H1 (cell line): Measurements from ENCODE around the gene ZDHHC8. TPM values are rescaled to one million over a fixed set of nuclear protein-coding genes. Genes with fewer than 3 reads are reported as not detected.

Experiments
- CTCF ChIA-PET: fragments of 300-600 bp; sonication (Branson Sonifier 250); formaldehyde crosslinking; loops from one replicate; lab custom pipeline; 2021; ENCODE audit not compliant: partially characterized antibody; lab: Charles Lee
- POLR2A ChIA-PET: fragments of 300-600 bp; sonication (Branson Sonifier 250); formaldehyde crosslinking; loops from one replicate; lab custom pipeline; 2021; ENCODE audit warnings: inconsistent platforms; ENCODE audit not compliant: partially characterized antibody; lab: Charles Lee
- DNase-seq, 2 experiments: peaks; one replicate each; pipeline versions ENCODE4 v3.0.0 to v3.0.0-alpha.2; 2010 to 2022; ENCODE audit warnings: low spot score in 2 of 2, low read depth in 1 of 2, mixed read lengths in 1 of 2
- FAIRE-seq: peaks from 2 replicates; lab custom pipeline; 2011; peaks lifted over from hg19 to GRCh38; lab: Jason Lieb, UNC
- H2AFZ ChIP-seq: 2 replicates; pipeline ENCODE4 v1.8.1; 2012; ENCODE audit warnings: low read length, inconsistent platforms
- H2AK5ac ChIP-seq: 2 replicates; pipeline ENCODE4 v1.6.1; 2013; ENCODE audit warnings: low read depth, low read length
- H2BK120ac ChIP-seq: replicated peaks from 2 replicates; pipeline ENCODE3; 2013; ENCODE audit warnings: low read depth, low read length, inconsistent platforms
- H2BK12ac ChIP-seq: 2 replicates; pipeline ENCODE4 v1.6.1; 2013; ENCODE audit warnings: low read depth, low read length
- H2BK15ac ChIP-seq: 2 replicates; pipeline ENCODE4 v1.6.1; 2013; ENCODE audit warnings: low read length
- H2BK20ac ChIP-seq: 2 replicates; pipeline ENCODE4 v1.6.1; 2013; ENCODE audit warnings: low read length
- H2BK5ac ChIP-seq: 2 replicates; pipeline ENCODE4 v1.6.1; 2013; ENCODE audit warnings: low read depth, low read length
- H3K14ac ChIP-seq: 2 replicates; pipeline ENCODE4 v1.6.1; 2013; ENCODE audit warnings: inconsistent platforms; ENCODE audit not compliant: insufficient read length
- H3K18ac ChIP-seq: 2 replicates; pipeline ENCODE4 v1.6.1; 2013; ENCODE audit warnings: low read length; ENCODE audit errors: extremely low read depth
- H3K23ac ChIP-seq: 2 replicates; pipeline ENCODE4 v1.6.1; 2013; ENCODE audit warnings: inconsistent platforms; ENCODE audit not compliant: insufficient read length
- H3K23me2 ChIP-seq: 2 replicates; pipeline ENCODE4 v1.6.1; 2013; ENCODE audit warnings: low read depth, low read length
- H3K27ac ChIP-seq: 2 replicates; pipeline ENCODE4 v1.6.1; 2011; ENCODE audit warnings: low read depth, low read length, inconsistent platforms
- H3K27me3 ChIP-seq, 4 experiments: replicated peaks in 1 of 4; 1 replicate in 1 of 4; 2 replicates in 3 of 4; pipeline versions ENCODE4 v1.6.1 to v1.8.1; 2011 to 2013; ENCODE audit warnings: low read length in 3 of 4, mild to moderate bottlenecking in 3 of 4, inconsistent platforms in 2 of 4, mixed read lengths in 2 of 4, moderate library complexity in 1 of 4; ENCODE audit not compliant: control insufficient read depth in 3 of 4, insufficient read depth in 3 of 4; ENCODE audit errors: extremely low read depth in 1 of 4
- H3K36me3 ChIP-seq, 4 experiments: 2 replicates each; pipeline versions ENCODE4 v1.6.1 to v1.8.1; 2011 to 2013; ENCODE audit warnings: mild to moderate bottlenecking in 4 of 4, low read length in 3 of 4, moderate library complexity in 2 of 4, control low read depth in 1 of 4, inconsistent platforms in 1 of 4; ENCODE audit not compliant: insufficient read depth in 4 of 4, control insufficient read depth in 2 of 4
- H3K4ac ChIP-seq: replicated peaks from 2 replicates; pipeline ENCODE3; 2013; ENCODE audit warnings: low read length, low read depth, mixed read lengths, inconsistent platforms; ENCODE audit not compliant: insufficient read length
- H3K4me1 ChIP-seq, 4 experiments: replicated peaks in 1 of 4; 1 replicate in 1 of 4; 2 replicates in 3 of 4; pipeline versions ENCODE4 v1.6.1 to v1.8.1; 2011 to 2013; ENCODE audit warnings: low read length in 3 of 4, inconsistent platforms in 2 of 4, mixed read lengths in 1 of 4; ENCODE audit not compliant: insufficient read depth in 4 of 4, control insufficient read depth in 3 of 4
- H3K4me2 ChIP-seq, 2 experiments: 2 replicates each; pipeline versions ENCODE4 v1.6.1 to v1.8.1; 2011 to 2013; ENCODE audit warnings: low read depth in 2 of 2, low read length in 2 of 2, control low read depth in 1 of 2, inconsistent platforms in 1 of 2, mild to moderate bottlenecking in 1 of 2; ENCODE audit not compliant: insufficient read depth in 1 of 2
- H3K4me3 ChIP-seq, 4 experiments: fragments of 200-600, 300-600 bp in 1 of 4; sonication (generic), shearing (Covaris generic), sonication (Bioruptor Twin) in 1 of 4; 2 replicates each; pipeline versions ENCODE4 v1.5.1 to v1.8.1; 2011 to 2016; ENCODE audit warnings: low read length in 4 of 4, low read depth in 3 of 4, control low read depth in 2 of 4, inconsistent platforms in 2 of 4, mild to moderate bottlenecking in 2 of 4, mixed read lengths in 1 of 4, moderate library complexity in 1 of 4; ENCODE audit not compliant: insufficient read depth in 2 of 4; ENCODE audit errors: extremely low read depth in 1 of 4
- H3K56ac ChIP-seq: replicated peaks from 2 replicates; pipeline ENCODE3; 2013; ENCODE audit warnings: low read depth, mild to moderate bottlenecking, mixed read lengths, low read length, inconsistent platforms; ENCODE audit not compliant: insufficient read length
- H3K79me1 ChIP-seq: 2 replicates; pipeline ENCODE4 v1.6.1; 2013; ENCODE audit warnings: low read depth, low read length, control low read depth
- H3K79me2 ChIP-seq, 2 experiments: 2 replicates each; pipeline versions ENCODE4 v1.6.1 to v1.8.1; 2012 to 2013; ENCODE audit warnings: low read length in 2 of 2, mild to moderate bottlenecking in 2 of 2, inconsistent platforms in 1 of 2; ENCODE audit not compliant: insufficient read depth in 2 of 2, control insufficient read depth in 1 of 2
- H3K9ac ChIP-seq, 4 experiments: replicated peaks in 1 of 4; 1 replicate in 1 of 4; 2 replicates in 3 of 4; pipeline versions ENCODE4 v1.6.1 to v1.8.1; 2011 to 2013; ENCODE audit warnings: low read depth in 3 of 4, low read length in 3 of 4, control low read depth in 2 of 4, mild to moderate bottlenecking in 2 of 4, moderate library complexity in 2 of 4, inconsistent platforms in 1 of 4; ENCODE audit errors: extremely low read depth in 1 of 4
- H3K9me3 ChIP-seq, 2 experiments: 2 replicates each; pipeline versions ENCODE4 v1.6.1 to v1.8.1; 2012 to 2013; ENCODE audit warnings: mild to moderate bottlenecking in 2 of 2, moderate library complexity in 2 of 2, control low read depth in 1 of 2, inconsistent platforms in 1 of 2, low read depth in 1 of 2, low read length in 1 of 2, mixed read lengths in 1 of 2; ENCODE audit not compliant: insufficient read depth in 2 of 2
- H4K20me1 ChIP-seq, 2 experiments: replicated peaks in 1 of 2; 2 replicates each; pipeline versions ENCODE3 to v1.8.1; 2011 to 2013; ENCODE audit warnings: inconsistent platforms in 2 of 2, low read length in 2 of 2, mild to moderate bottlenecking in 1 of 2; ENCODE audit not compliant: insufficient read depth in 2 of 2, control insufficient read depth in 1 of 2
- H4K5ac ChIP-seq: 2 replicates; pipeline ENCODE4 v1.6.1; 2013; ENCODE audit warnings: low read length, low read depth, mixed read lengths, inconsistent platforms; ENCODE audit not compliant: insufficient read length
- H4K8ac ChIP-seq: 2 replicates; pipeline ENCODE4 v1.8.0; 2013; ENCODE audit warnings: mild to moderate bottlenecking, moderate library complexity, low read length, inconsistent platforms; ENCODE audit not compliant: insufficient read depth; ENCODE audit errors: extremely low read depth
- H4K91ac ChIP-seq: replicated peaks from 2 replicates; pipeline ENCODE3; 2013; ENCODE audit warnings: low read length, mixed read lengths, inconsistent platforms; ENCODE audit not compliant: insufficient read length
- BACH1 ChIP-seq: IDR thresholded peaks from 2 replicates; pipeline ENCODE4 v1.6.1; 2012; ENCODE audit warnings: low read length, improper control_type of control experiment
- CHD1 ChIP-seq: IDR thresholded peaks from 2 replicates; pipeline ENCODE4 v1.6.1; 2012; ENCODE audit warnings: low read depth, low read length, improper control_type of control experiment
- CHD2 ChIP-seq: IDR thresholded peaks from 2 replicates; pipeline ENCODE4 v1.6.1; 2012; ENCODE audit warnings: low read length, improper control_type of control experiment
- CREB1 ChIP-seq: IDR thresholded peaks from 2 replicates; pipeline ENCODE4 v1.6.1; 2012; ENCODE audit warnings: inconsistent platforms
- JUN ChIP-seq: IDR thresholded peaks from 2 replicates; pipeline ENCODE4 v1.6.1; 2011; ENCODE audit warnings: low read depth, mild to moderate bottlenecking, improper control_type of control experiment, low read length
- KDM1A ChIP-seq: fragments of 200-600, 300-600 bp; sonication (generic); IDR thresholded peaks from 2 replicates; pipeline ENCODE4 v1.7.1; 2016; ENCODE audit warnings: mild to moderate bottlenecking, low read length, borderline replicate concordance
- MAFK ChIP-seq: IDR thresholded peaks from 2 replicates; pipeline ENCODE4 v1.6.1; 2012; ENCODE audit warnings: low read depth, mild to moderate bottlenecking, improper control_type of control experiment, low read length
- MAX ChIP-seq: IDR thresholded peaks from 2 replicates; pipeline ENCODE4 v1.6.1; 2012; ENCODE audit warnings: inconsistent platforms
- RAD21 ChIP-seq, 2 experiments: IDR thresholded peaks in 1 of 2; conservative IDR thresholded peaks in 1 of 2; 2 replicates each; pipeline ENCODE4 v1.6.1; 2011; ENCODE audit warnings: low read depth in 2 of 2, low read length in 2 of 2, improper control_type of control experiment in 1 of 2, inconsistent platforms in 1 of 2, mild to moderate bottlenecking in 1 of 2, moderate library complexity in 1 of 2
- RFX5 ChIP-seq: IDR thresholded peaks from 2 replicates; pipeline ENCODE4 v1.6.1; 2011; ENCODE audit warnings: low read depth, low read length, improper control_type of control experiment, borderline replicate concordance
- RXRA ChIP-seq: IDR thresholded peaks from 2 replicates; pipeline ENCODE4 v1.6.1; 2011; ENCODE audit warnings: low read depth, mild to moderate bottlenecking, low read length, moderate library complexity; ENCODE audit not compliant: insufficient read depth
- SP2 ChIP-seq: IDR thresholded peaks from 2 replicates; pipeline ENCODE4 v1.6.1; 2012; ENCODE audit warnings: mild to moderate bottlenecking, low read length, inconsistent platforms
- TEAD4 ChIP-seq: IDR thresholded peaks from 2 replicates; pipeline ENCODE4 v1.6.1; 2012; ENCODE audit warnings: low read depth, low read length, inconsistent platforms, mixed read lengths
- WGBS, 2 experiments: shearing (Covaris generic) in 1 of 2; methylation state at CpG; one replicate each; pipeline versions ENCODE4 v1.1.6 to v1.1.7; 2013 to 2015; ENCODE audit warnings: low lambda C conversion rate in 2 of 2, mixed read lengths in 2 of 2, inconsistent platforms in 1 of 2, low coverage in 1 of 2, missing lambda C conversion rate in 1 of 2; ENCODE audit not compliant: insufficient replicate concordance in 2 of 2, insufficient coverage in 1 of 2, insufficient read length in 1 of 2; ENCODE audit errors: extremely low coverage in 1 of 2, missing lambda C conversion rate in 1 of 2; 5-methylcytosine and 5-hydroxymethylcytosine counted together
- polyA plus RNA-seq, 7 experiments: library from polyadenylated mRNA; depleted of rRNA in 3 of 7; stranded (reverse) in 5 of 7; unstranded in 2 of 7; fragments of >200 nt in 5 of 7; fragments of 200-250 nt in 2 of 7; gene quantifications; 1 replicate in 5 of 7; 2 replicates in 1 of 7; 4 replicates in 1 of 7; pipeline versions ENCODE4 v1.2.1 to v1.2.3, GENCODE V29; 2011 to 2013; ENCODE audit warnings: missing spikeins in 2 of 7, mixed read lengths in 2 of 7
- total RNA-seq: library from RNA; stranded (reverse); fragmentation: NEBNext Ultra II Directional; extraction: Animal tissue kit (Norgen Biotek cat#: 25700); gene quantifications from 2 replicates; pipeline ENCODE4 v1.2.1, GENCODE V29; 2021

The ZDHHC8 gene
- total and polyA plus RNA-seq, 2 of the 8 experiments (the other 6 are each of a cell fraction or from before 2014, with no cell fraction given), result 18.6 to 65.6 TPM

- no peak overlapping the region for H3K18ac ChIP-seq
- TF ChIP-seq KDM1A, result no peak
- no peak for TF ChIP-seq CREB1
- TF ChIP-seq BACH1, result no peak
- no peak for TF ChIP-seq MAFK
- TF ChIP-seq SP2, result no peak
- TF ChIP-seq JUN, result no peak
- no peak for TF ChIP-seq MAX
- no peak for TF ChIP-seq RFX5
- no peak for TF ChIP-seq CHD2
- no peak for TF ChIP-seq RXRA
- no peak for TF ChIP-seq CHD1
- no peak for TF ChIP-seq RAD21 (IDR thresholded peaks at IDR 0.05 in 1 of 2, conservative IDR thresholded peaks at IDR 0.05 in 1 of 2; ENCODE audit: low read depth in 2 of 2, low read length in 2 of 2)
- no peak for TF ChIP-seq TEAD4
- TF ChIP-seq, all 59 proteins: peak for 0
- no peak overlapping the region for H3K4ac ChIP-seq
- H2BK120ac ChIP-seq, result no peak overlapping the region
- FAIRE-seq (no peak), DNase-seq (no peak)
- no peak overlapping the region for H4K5ac ChIP-seq
- H3K4me1 ChIP-seq, result peaks cover 0 to 7% (median 4%) of the 10 kb centered on the region in 4 experiments; a peak in 4 of 7 replicates
- ChIA-PET CTCF (interaction anchor here (1.0 to 7.7 kb wide), 9 partner anchors 12 to 132 kb away, joined by 3 to 98 read pairs (median 11); no protein-coding TSS in a partner anchor), POLR2A (no interaction called here)
- no peak overlapping the region for H3K56ac ChIP-seq
- no peak overlapping the region for H3K27ac ChIP-seq
- no peak overlapping the region for H2BK12ac ChIP-seq
- H3K79me1 ChIP-seq, result no peaks in the 10 kb centered on the region
- H2BK15ac ChIP-seq, result no peak overlapping the region
- no peak overlapping the region for H3K4me2 ChIP-seq
- H3K14ac ChIP-seq, result no peak overlapping the region
- no peaks in the 10 kb centered on the region for H3K27me3 ChIP-seq
- H4K20me1 ChIP-seq, result no peaks in the 10 kb centered on the region
- no peaks in the 10 kb centered on the region for H3K23me2 ChIP-seq
- WGBS, 2 experiments, result 79% methylated on average over 7 of the region's 7 CpGs; no CpG with 5 or more reads in 1 of the 2 experiments
- peak overlapping the region; percentile 40 for H4K91ac ChIP-seq
- no peaks in the 10 kb centered on the region for H3K9me3 ChIP-seq
- H2BK20ac ChIP-seq, result no peak overlapping the region
- H3K23ac ChIP-seq, result no peak overlapping the region
- no peaks in the 10 kb centered on the region for H3K79me2 ChIP-seq
- no peak overlapping the region for H3K9ac ChIP-seq
- H2AFZ ChIP-seq, result no peak overlapping the region
- H2AK5ac ChIP-seq, result no peak overlapping the region
- H3K4me3 ChIP-seq, result no peak overlapping the region
- H4K8ac ChIP-seq, result no peak overlapping the region
- no peaks in the 10 kb centered on the region for H3K36me3 ChIP-seq
- no peak overlapping the region for H2BK5ac ChIP-seq
Measured at GRCh38 chr22:20156042-20156389, 24.4 kb downstream of the ZDHHC8 start.
